HepG2 (cell line): ENCODE results near the gene MARCHF11. TPM values are rescaled to one million over a fixed set of nuclear protein-coding genes. Genes with fewer than 3 reads are reported as not detected.

ENCODE experiments used
- ATAC-seq: fragments of 200-7000 bp; cut with Tn5 transposase; 3 replicates; pipeline ENCODE4 v1.9.1; 2020; ENCODE audit warnings: mild to moderate bottlenecking, moderate library complexity
- BruUV-seq: library from RNA; stranded (reverse); fragments of 400-500 nt; replicated peaks from 2 replicates; lab custom pipeline; 2021; lab: Mats Ljungman, UMichigan
- CTCF ChIA-PET: fragments of 300-600 bp; formaldehyde crosslinking; extraction: SDS; loops from one replicate; lab custom pipeline; 2021; ENCODE audit warnings: low total read pairs, inconsistent platforms, low intra/inter-chr PET ratio; lab: Yijun Ruan, JAX
- POLR2A ChIA-PET: fragments of 350-600 bp; sonication (Branson Sonifier 250); formaldehyde crosslinking; loops from one replicate; lab custom pipeline; 2020; ENCODE audit warnings: antibody characterized with exemption, inconsistent platforms; lab: Yijun Ruan, JAX
- DNase-seq: peaks from one replicate; pipeline ENCODE4 v3.0.0-alpha.2; 2015; ENCODE audit warnings: low spot score
- FAIRE-seq: peaks from 3 replicates; lab custom pipeline; 2011; peaks lifted over from hg19 to GRCh38; lab: Jason Lieb, UNC
- H2AFZ ChIP-seq: one replicate; pipeline ENCODE4 v1.6.1; 2011; ENCODE audit warnings: low read length, inconsistent platforms
- H3K27ac ChIP-seq: fragments of 300-600 bp; 3 replicates; pipeline ENCODE4 v1.8.0; 2011; ENCODE audit warnings: mixed run types, mild to moderate bottlenecking, mixed read lengths, low read length, inconsistent platforms; ENCODE audit not compliant: insufficient read depth; ENCODE audit errors: extremely low read length
- H3K27me3 ChIP-seq, 2 experiments: fragments of 200-600 bp in 1 of 2; 2 replicates in 1 of 2; 3 replicates in 1 of 2; pipeline versions ENCODE4 v1.6.0 to v1.8.0; 2011; ENCODE audit warnings: low read length in 2 of 2, mild to moderate bottlenecking in 2 of 2, moderate library complexity in 2 of 2, inconsistent platforms in 1 of 2; ENCODE audit not compliant: insufficient read depth in 2 of 2, control insufficient read depth in 1 of 2
- H3K36me3 ChIP-seq, 2 experiments: fragments of 200-600 bp in 1 of 2; replicated peaks in 1 of 2; 2 replicates in 1 of 2; 3 replicates in 1 of 2; pipeline versions ENCODE4 v1.5.1 to v1.8.0; 2011; ENCODE audit warnings: low read length in 2 of 2, inconsistent platforms in 1 of 2; ENCODE audit not compliant: insufficient read depth in 2 of 2, control insufficient read depth in 1 of 2
- H3K4me1 ChIP-seq: 2 replicates; pipeline ENCODE4 v1.5.1; 2012; ENCODE audit warnings: low read length, inconsistent platforms; ENCODE audit not compliant: insufficient read depth
- H3K4me2 ChIP-seq: 2 replicates; pipeline ENCODE4 v1.6.0; 2011; ENCODE audit warnings: low read depth, low read length, inconsistent platforms
- H3K4me3 ChIP-seq, 3 experiments: fragments of 200-600 bp in 1 of 3; sonication (generic), shearing (Covaris generic) in 1 of 3; replicated peaks in 1 of 3; 2 replicates each; pipeline ENCODE4 v1.5.1; 2011 to 2016; ENCODE audit warnings: low read length in 3 of 3, inconsistent platforms in 2 of 3, low read depth in 2 of 3, mild to moderate bottlenecking in 2 of 3, control low read depth in 1 of 3, mixed read lengths in 1 of 3; ENCODE audit not compliant: insufficient read depth in 1 of 3
- H3K79me2 ChIP-seq: one replicate; pipeline ENCODE4 v1.6.1; 2011; ENCODE audit warnings: low read length, inconsistent platforms; ENCODE audit not compliant: insufficient read depth
- H3K9ac ChIP-seq: 2 replicates; pipeline ENCODE4 v1.6.0; 2011; ENCODE audit warnings: mild to moderate bottlenecking, low read depth, low read length, inconsistent platforms; ENCODE audit not compliant: insufficient read depth
- H3K9me3 ChIP-seq: 2 replicates; pipeline ENCODE4 v1.5.1; 2012; ENCODE audit warnings: mild to moderate bottlenecking, low read length
- H4K20me1 ChIP-seq: 2 replicates; pipeline ENCODE4 v1.6.0; 2011; ENCODE audit warnings: inconsistent platforms, mild to moderate bottlenecking, low read length, moderate library complexity; ENCODE audit not compliant: insufficient read depth
- ATM ChIP-seq: fragments of 450-650 bp; IDR thresholded peaks from 2 replicates; pipeline ENCODE4 v1.7.1; 2017; ENCODE audit warnings: mild to moderate bottlenecking, borderline replicate concordance
- BCL6 ChIP-seq: IDR thresholded peaks from 2 replicates; pipeline ENCODE4 v1.6.1; 2016; ENCODE audit warnings: missing genetic modification reagents, missing compliant biosample characterization
- CREM ChIP-seq, 2 experiments: sonication (generic) in 1 of 2; formaldehyde crosslinking in 1 of 2; IDR thresholded peaks; 2 replicates each; pipeline versions ENCODE4 v1.4.0 to v1.6.1; 2016 to 2020; ENCODE audit warnings: antibody characterized with exemption in 1 of 2, mild to moderate bottlenecking in 1 of 2, missing genetic modification reagents in 1 of 2
- RBAK ChIP-seq: sonication (generic); formaldehyde crosslinking; IDR thresholded peaks from 2 replicates; pipeline ENCODE4 v1.5.1; 2020; ENCODE audit warnings: mild to moderate bottlenecking, missing genetic modification reagents
- TCF7L2 ChIP-seq: IDR thresholded peaks from 2 replicates; pipeline ENCODE4 v1.6.1; 2011; ENCODE audit warnings: mild to moderate bottlenecking, low read depth, low read length, moderate library complexity
- ZNF235 ChIP-seq: sonication (generic); formaldehyde crosslinking; IDR thresholded peaks from 2 replicates; pipeline ENCODE4 v1.8.1; 2023; ENCODE audit warnings: mild to moderate bottlenecking, missing genetic modification reagents, borderline replicate concordance
- ZNF556 ChIP-seq: sonication (generic); formaldehyde crosslinking; IDR thresholded peaks from 2 replicates; pipeline ENCODE4 v1.4.0; 2020; ENCODE audit warnings: mild to moderate bottlenecking, missing genetic modification reagents, borderline replicate concordance
- ZNF691 ChIP-seq: sonication (generic); formaldehyde crosslinking; IDR thresholded peaks from 2 replicates; pipeline ENCODE4 v1.4.0; 2020; ENCODE audit warnings: missing genetic modification reagents, low read depth, mild to moderate bottlenecking, borderline replicate concordance
- WGBS: methylation state at CpG from one replicate; pipeline ENCODE4 v1.1.6; 2017; ENCODE audit warnings: low lambda C conversion rate; 5-methylcytosine and 5-hydroxymethylcytosine counted together
- in situ Hi-C: cut with HindIII; loops from 2 replicates; pipeline ENCODE4 v1.10.0; 2017; ENCODE audit warnings: low pct_unique_long_range_greater_than_20kb; ENCODE audit not compliant: extremely low pct_ligation_motif_present
- intact Hi-C: fragments of 100-400 bp; cut with micrococcal nuclease; formaldehyde crosslinking; loops from one replicate; pipeline ENCODE4 v1.10.0; 2022; ENCODE audit not compliant: unreplicated experiment
- polyA plus RNA-seq, 8 experiments: library from polyadenylated mRNA; depleted of rRNA in 3 of 8; stranded (reverse) in 7 of 8; unstranded in 1 of 8; fragments of >200 nt; fragmentation: Illumina TruSeq in 4 of 8; extraction: Trizol in 4 of 8; gene quantifications; 2 replicates each; pipeline versions ENCODE4 v1.2.1 to v1.2.3, GENCODE V29; 2011 to 2016; ENCODE audit warnings: low read depth in 4 of 8, missing spikeins in 1 of 8, mixed read lengths in 1 of 8; ENCODE audit not compliant: insufficient read depth in 1 of 8
- total RNA-seq, 5 experiments: library from RNA; depleted of rRNA; stranded (reverse); fragments of >200 nt; fragmentation: Illumina TruSeq; extraction: Trizol; gene quantifications; 2 replicates each; pipeline ENCODE4 v1.2.3, GENCODE V29; 2016; ENCODE audit warnings: low read depth in 1 of 5
- TF ChIP-seq, protein P1 (sequence below): sonication (generic); formaldehyde crosslinking; conservative IDR thresholded peaks from 2 replicates; pipeline ENCODE4 v1.4.0; 2020; ENCODE audit warnings: missing genetic modification reagents

Gene MARCHF11
- total and polyA plus RNA-seq, 2 of the 13 experiments (the other 11 are each of a cell fraction or from before 2014, with no cell fraction given): not detected

- Histone ChIP-seq H3K9ac (no peak overlapping the region), H3K36me3 (no peaks in the 10 kb centered on the region)
- POLR2A ChIA-PET: no interaction called here
- FAIRE-seq (no peak), ATAC-seq (no peak)
- no peak for TF ChIP-seq ZNF556 (CRISPR knock-in tag)
- no peak for TF ChIP-seq RBAK (CRISPR knock-in tag)
- no peak for TF ChIP-seq TCF7L2
- no peak for TF ChIP-seq ZNF691
- TF ChIP-seq ATM: no peak
- TF ChIP-seq ZNF235 (CRISPR knock-in tag): no peak
- TF ChIP-seq, protein P1, sequence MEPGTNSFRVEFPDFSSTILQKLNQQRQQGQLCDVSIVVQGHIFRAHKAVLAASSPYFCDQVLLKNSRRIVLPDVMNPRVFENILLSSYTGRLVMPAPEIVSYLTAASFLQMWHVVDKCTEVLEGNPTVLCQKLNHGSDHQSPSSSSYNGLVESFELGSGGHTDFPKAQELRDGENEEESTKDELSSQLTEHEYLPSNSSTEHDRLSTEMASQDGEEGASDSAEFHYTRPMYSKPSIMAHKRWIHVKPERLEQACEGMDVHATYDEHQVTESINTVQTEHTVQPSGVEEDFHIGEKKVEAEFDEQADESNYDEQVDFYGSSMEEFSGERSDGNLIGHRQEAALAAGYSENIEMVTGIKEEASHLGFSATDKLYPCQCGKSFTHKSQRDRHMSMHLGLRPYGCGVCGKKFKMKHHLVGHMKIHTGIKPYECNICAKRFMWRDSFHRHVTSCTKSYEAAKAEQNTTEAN (CRISPR knock-in tag): no peak
- TF ChIP-seq BCL6: no peak
- TF ChIP-seq CREM (IDR thresholded peaks at IDR 0.05): no peak
- TF ChIP-seq CREM (CRISPR knock-in tag; IDR thresholded peaks at IDR 0.05): no peak
- TF ChIP-seq, all 625 proteins: peak for 0
- Histone ChIP-seq H3K79me2 (no peaks in the 10 kb centered on the region), H3K4me3 (no peak overlapping the region), H2AFZ (no peak overlapping the region), H3K4me2 (no peak overlapping the region), H3K27me3 (no peaks in the 10 kb centered on the region), H3K27ac (no peak overlapping the region), H4K20me1 (no peaks in the 10 kb centered on the region), H3K9me3 (no peaks in the 10 kb centered on the region), H3K4me1 (no peaks in the 10 kb centered on the region)
- in situ Hi-C loops: no loop called here
- BruUV-seq: no TSS peak
- no peak for DNase-seq
- CTCF ChIA-PET: no interaction called here
- intact Hi-C loops: no loop called here
- 4% methylated on average over 7 of the region's 7 CpGs for WGBS
These were observed 32.3 kb downstream of the MARCHF11 start for GRCh38 chr5:16147179-16147900.
